ENCODE results near the gene PXK. TPM values are rescaled to one million over a fixed set of nuclear protein-coding genes. Genes with fewer than 3 reads are reported as not detected.

PXK gene
- polyA plus RNA-seq, 2 donors = 3.2 to 6.0 TPM

GRCh38 chr3:58321791-58322190 is 10.9 kb upstream of the PXK start:
- Histone ChIP-seq H3K36me3 (ENCODE audit: control insufficient read depth in 2 of 2, insufficient read depth in 2 of 2, low read length in 1 of 2) (peaks cover 2 to 6% of the 10 kb centered on the region in 2 donors), H3K27ac (ENCODE audit: low read depth in 2 of 2, low read length in 1 of 2) (no peak overlapping the region), H3K9me3 (ENCODE audit: control insufficient read depth in 2 of 2, insufficient read depth in 1 of 2, low read depth in 1 of 2, low read length in 1 of 2) (no peaks in the 10 kb centered on the region), H3K27me3 (ENCODE audit: control insufficient read depth in 1 of 2, insufficient read depth in 2 of 2, low read length in 2 of 2) (no peaks in the 10 kb centered on the region), H3K4me3 (ENCODE audit: low read depth in 1 of 2, low read length in 2 of 2) (no peak overlapping the region), H3K4me1 (ENCODE audit: control insufficient read depth in 2 of 2, insufficient read depth in 2 of 2, low read length in 1 of 2) (no peaks in the 10 kb centered on the region)
- 93% methylated on average over 7 of the region's 7 CpGs for WGBS, 2 donors

- Histone ChIP-seq H3K27me3 (ENCODE audit: control insufficient read depth in 1 of 2, insufficient read depth in 2 of 2, low read length in 2 of 2) (no peaks in the 10 kb centered on the region), H3K36me3 (ENCODE audit: control insufficient read depth in 2 of 2, insufficient read depth in 2 of 2, low read length in 1 of 2) (peaks cover 2 to 6% of the 10 kb centered on the region in 2 donors), H3K4me3 (ENCODE audit: low read depth in 1 of 2, low read length in 2 of 2) (no peak overlapping the region), H3K9me3 (ENCODE audit: control insufficient read depth in 2 of 2, insufficient read depth in 1 of 2, low read depth in 1 of 2, low read length in 1 of 2) (no peaks in the 10 kb centered on the region), H3K27ac (ENCODE audit: low read depth in 2 of 2, low read length in 1 of 2) (no peak overlapping the region), H3K4me1 (ENCODE audit: control insufficient read depth in 2 of 2, insufficient read depth in 2 of 2, low read length in 1 of 2) (no peaks in the 10 kb centered on the region)
- 64 to 74% methylated on average over 1 of the region's 1 CpG for WGBS, 2 donors
These were observed 9.9 kb upstream of the PXK start for GRCh38 chr3:58322793-58323192.

DNA sequence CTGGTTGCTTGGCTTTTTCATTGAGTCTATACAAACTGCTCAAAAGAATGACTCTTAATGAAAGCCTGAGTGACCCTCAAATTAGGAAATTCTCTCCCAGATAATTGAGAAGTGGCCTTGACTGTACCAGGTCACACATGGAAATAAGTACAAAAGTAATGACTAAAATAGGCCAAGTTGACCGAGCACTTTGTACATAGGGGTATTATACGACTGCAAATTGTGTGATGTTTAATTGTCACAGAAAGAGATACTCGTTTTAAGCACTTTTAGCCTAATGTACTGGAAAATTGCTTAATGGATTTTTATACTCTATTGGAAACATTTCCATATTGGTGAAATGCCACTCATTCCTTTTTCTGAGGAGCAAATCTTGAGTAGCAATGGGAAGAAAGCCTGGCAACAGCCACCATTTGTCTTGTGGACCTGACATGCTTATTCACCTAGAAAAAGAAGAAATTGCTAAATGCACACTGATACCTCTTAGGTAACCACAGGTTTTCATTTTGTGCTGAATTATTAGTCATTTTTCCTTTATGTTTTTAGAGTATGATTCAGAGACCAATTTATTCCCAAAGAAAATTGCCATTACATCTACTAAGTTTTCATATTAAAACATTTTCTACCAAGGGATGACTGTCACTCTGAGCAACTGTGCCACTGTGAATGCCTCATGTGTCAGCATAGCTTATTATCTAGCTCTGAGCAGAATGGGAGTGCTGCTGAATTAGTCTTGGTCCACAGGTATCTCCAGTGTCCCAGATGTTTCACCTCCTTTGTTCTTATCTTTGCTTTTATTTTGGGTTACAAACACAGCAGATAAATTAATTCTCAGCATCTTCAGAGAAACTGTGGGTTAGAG is 8.9 kb upstream of the PXK start:
- WGBS, 2 donors = 81 to 82% methylated on average over 3 of the region's 3 CpGs
- no peak overlapping the region for H3K27ac ChIP-seq (ENCODE audit: low read depth in 2 of 2, low read length in 1 of 2)

DNA sequence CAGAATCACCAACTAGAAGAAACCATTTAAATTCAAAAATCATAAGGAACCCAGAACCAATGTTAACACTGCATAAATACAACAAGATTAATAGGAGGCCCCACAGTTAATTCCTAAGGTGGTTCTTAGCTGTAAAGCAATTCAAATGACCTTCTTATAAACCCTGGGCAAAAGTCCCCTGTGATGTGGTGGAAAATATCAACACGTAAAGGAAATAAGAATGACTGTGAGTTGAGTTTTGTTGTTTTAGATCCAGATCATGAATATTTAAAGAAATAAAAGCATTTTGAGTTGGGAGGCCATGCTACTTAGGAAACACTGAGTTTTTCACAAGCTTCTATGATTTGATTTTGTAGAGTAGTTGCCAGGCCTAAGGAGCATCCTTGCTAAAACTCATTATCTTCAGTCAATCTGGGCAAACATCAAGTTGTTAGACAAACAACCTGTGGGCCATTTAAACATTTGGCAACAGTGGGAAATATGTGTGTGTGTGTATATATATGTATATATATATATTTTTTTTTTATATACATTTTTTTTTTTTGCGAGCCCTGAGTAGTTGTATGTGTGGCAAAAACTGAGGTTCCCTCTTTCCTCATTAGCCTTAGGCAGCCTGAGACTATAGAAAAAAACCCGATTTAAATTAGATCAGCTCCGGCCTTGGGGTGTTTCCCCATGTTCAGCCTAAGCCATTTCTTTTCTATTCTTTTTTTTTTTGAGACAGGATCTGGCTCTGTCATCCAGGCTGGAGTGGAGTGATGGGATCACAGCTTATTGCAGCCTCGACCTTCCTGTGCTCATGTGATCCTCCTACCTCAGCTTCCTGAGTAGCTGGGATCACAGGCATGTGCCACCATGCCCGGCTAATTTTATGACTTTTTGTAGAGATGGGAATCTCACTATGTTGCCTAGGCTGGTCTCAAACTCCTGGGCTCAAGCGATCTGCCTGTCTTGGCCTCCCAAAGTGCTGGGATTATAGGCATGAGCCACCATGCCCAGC is 8.0 kb upstream of the PXK start:
- WGBS, 2 donors = 62 to 70% methylated on average over 7 of the region's 7 CpGs
- no peaks in the 10 kb centered on the region for H3K9me3 ChIP-seq (ENCODE audit: control insufficient read depth in 2 of 2, insufficient read depth in 1 of 2, low read depth in 1 of 2, low read length in 1 of 2)
- no peak overlapping the region for H3K27ac ChIP-seq (ENCODE audit: low read depth in 2 of 2, low read length in 1 of 2)
- no peaks in the 10 kb centered on the region for H3K27me3 ChIP-seq (ENCODE audit: control insufficient read depth in 1 of 2, insufficient read depth in 2 of 2, low read length in 2 of 2)
- no peak overlapping the region for H3K4me3 ChIP-seq (ENCODE audit: low read depth in 1 of 2, low read length in 2 of 2)
- no peaks in the 10 kb centered on the region for H3K4me1 ChIP-seq (ENCODE audit: control insufficient read depth in 2 of 2, insufficient read depth in 2 of 2, low read length in 1 of 2)
- no peaks in the 10 kb centered on the region for H3K36me3 ChIP-seq (ENCODE audit: control insufficient read depth in 2 of 2, insufficient read depth in 2 of 2, low read length in 1 of 2)

More for the DNA sequence above, 8.9 kb upstream of the PXK start:
- Histone ChIP-seq H3K4me3 (ENCODE audit: low read depth in 1 of 2, low read length in 2 of 2) (no peak overlapping the region), H3K4me1 (ENCODE audit: control insufficient read depth in 2 of 2, insufficient read depth in 2 of 2, low read length in 1 of 2) (no peaks in the 10 kb centered on the region), H3K9me3 (ENCODE audit: control insufficient read depth in 2 of 2, insufficient read depth in 1 of 2, low read depth in 1 of 2, low read length in 1 of 2) (no peaks in the 10 kb centered on the region), H3K27me3 (ENCODE audit: control insufficient read depth in 1 of 2, insufficient read depth in 2 of 2, low read length in 2 of 2) (no peaks in the 10 kb centered on the region), H3K36me3 (ENCODE audit: control insufficient read depth in 2 of 2, insufficient read depth in 2 of 2, low read length in 1 of 2) (no peaks in the 10 kb centered on the region)

DNA sequence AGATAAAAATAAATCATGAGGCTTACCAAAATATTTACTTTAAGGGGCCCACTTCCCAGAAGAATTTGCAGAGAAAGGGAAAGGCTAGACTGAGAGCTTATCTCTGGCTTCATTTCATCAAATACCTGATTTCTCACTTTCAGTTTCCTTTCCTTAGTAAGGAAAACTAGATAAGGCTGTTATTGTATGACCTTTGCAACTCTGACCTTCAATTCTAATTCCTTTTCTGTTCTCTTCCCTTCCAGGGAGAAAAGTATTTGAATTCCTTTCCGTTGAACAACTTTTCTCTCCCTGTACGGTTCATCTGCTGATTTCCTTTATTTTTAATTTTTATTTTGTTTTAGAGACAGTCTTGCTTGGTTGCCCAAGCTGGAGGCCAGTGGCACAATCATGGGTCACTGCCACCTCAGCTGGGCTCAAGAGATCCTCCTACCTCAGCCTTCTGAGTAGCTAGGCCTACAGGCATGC is 7.1 kb upstream of the PXK start:
- Histone ChIP-seq H3K27me3 (ENCODE audit: control insufficient read depth in 1 of 2, insufficient read depth in 2 of 2, low read length in 2 of 2) (no peaks in the 10 kb centered on the region), H3K36me3 (ENCODE audit: control insufficient read depth in 2 of 2, insufficient read depth in 2 of 2, low read length in 1 of 2) (no peaks in the 10 kb centered on the region), H3K4me1 (ENCODE audit: control insufficient read depth in 2 of 2, insufficient read depth in 2 of 2, low read length in 1 of 2) (no peaks in the 10 kb centered on the region), H3K4me3 (ENCODE audit: low read depth in 1 of 2, low read length in 2 of 2) (no peak overlapping the region), H3K27ac (ENCODE audit: low read depth in 2 of 2, low read length in 1 of 2) (no peak overlapping the region), H3K9me3 (ENCODE audit: control insufficient read depth in 2 of 2, insufficient read depth in 1 of 2, low read depth in 1 of 2, low read length in 1 of 2) (no peaks in the 10 kb centered on the region)
- WGBS, 2 donors = 38 to 49% methylated on average over 2 of the region's 2 CpGs

- 93 to 95% methylated on average over 8 of the region's 8 CpGs for WGBS, 2 donors
- Histone ChIP-seq H3K27me3 (ENCODE audit: control insufficient read depth in 1 of 2, insufficient read depth in 2 of 2, low read length in 2 of 2) (no peaks in the 10 kb centered on the region), H3K27ac (ENCODE audit: low read depth in 2 of 2, low read length in 1 of 2) (no peak overlapping the region), H3K4me3 (ENCODE audit: low read depth in 1 of 2, low read length in 2 of 2) (no peak overlapping the region), H3K9me3 (ENCODE audit: control insufficient read depth in 2 of 2, insufficient read depth in 1 of 2, low read depth in 1 of 2, low read length in 1 of 2) (no peaks in the 10 kb centered on the region), H3K4me1 (ENCODE audit: control insufficient read depth in 2 of 2, insufficient read depth in 2 of 2, low read length in 1 of 2) (no peaks in the 10 kb centered on the region), H3K36me3 (ENCODE audit: control insufficient read depth in 2 of 2, insufficient read depth in 2 of 2, low read length in 1 of 2) (no peaks in the 10 kb centered on the region)
These were observed 6.3 kb upstream of the PXK start for GRCh38 chr3:58326267-58326900.

GRCh38 chr3:58329150-58329921 is 3.4 kb upstream of the PXK start:
- WGBS, 2 donors = 87 to 92% methylated on average over 8 of the region's 8 CpGs
- Histone ChIP-seq H3K9me3 (ENCODE audit: control insufficient read depth in 2 of 2, insufficient read depth in 1 of 2, low read depth in 1 of 2, low read length in 1 of 2) (no peaks in the 10 kb centered on the region), H3K36me3 (ENCODE audit: control insufficient read depth in 2 of 2, insufficient read depth in 2 of 2, low read length in 1 of 2) (no peaks in the 10 kb centered on the region), H3K4me1 (ENCODE audit: control insufficient read depth in 2 of 2, insufficient read depth in 2 of 2, low read length in 1 of 2) (no peaks in the 10 kb centered on the region), H3K27me3 (ENCODE audit: control insufficient read depth in 1 of 2, insufficient read depth in 2 of 2, low read length in 2 of 2) (no peaks in the 10 kb centered on the region), H3K4me3 (ENCODE audit: low read depth in 1 of 2, low read length in 2 of 2) (no peak overlapping the region), H3K27ac (ENCODE audit: low read depth in 2 of 2, low read length in 1 of 2) (no peak overlapping the region)

DNA sequence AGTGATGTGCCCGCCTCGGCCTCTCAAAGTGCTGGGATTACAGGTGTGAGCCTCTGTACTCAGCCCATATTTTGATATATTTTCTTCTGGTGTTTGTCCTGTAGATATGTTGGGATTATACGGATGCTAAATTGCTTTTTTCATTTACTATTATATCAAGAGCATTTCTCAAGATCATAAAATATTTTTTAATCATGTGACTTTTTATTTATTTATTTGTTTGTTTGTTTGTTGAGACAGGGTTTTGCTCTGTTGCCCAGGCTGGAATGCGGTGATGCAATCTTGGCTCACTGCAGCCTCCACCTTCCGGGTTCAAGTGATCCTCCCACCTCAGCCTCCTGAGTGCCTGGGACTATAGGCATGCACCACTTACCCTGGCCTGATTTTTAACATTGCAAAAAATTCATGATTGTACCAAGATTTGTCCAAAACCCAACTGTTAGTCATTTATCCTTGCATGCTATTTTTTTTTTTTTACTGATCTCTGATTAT is 2.7 kb upstream of the PXK start:
- Histone ChIP-seq H3K4me3 (ENCODE audit: low read depth in 1 of 2, low read length in 2 of 2) (no peak overlapping the region), H3K27ac (ENCODE audit: low read depth in 2 of 2, low read length in 1 of 2) (no peak overlapping the region), H3K9me3 (ENCODE audit: control insufficient read depth in 2 of 2, insufficient read depth in 1 of 2, low read depth in 1 of 2, low read length in 1 of 2) (no peaks in the 10 kb centered on the region), H3K4me1 (ENCODE audit: control insufficient read depth in 2 of 2, insufficient read depth in 2 of 2, low read length in 1 of 2) (no peaks in the 10 kb centered on the region), H3K36me3 (ENCODE audit: control insufficient read depth in 2 of 2, insufficient read depth in 2 of 2, low read length in 1 of 2) (no peaks in the 10 kb centered on the region), H3K27me3 (ENCODE audit: control insufficient read depth in 1 of 2, insufficient read depth in 2 of 2, low read length in 2 of 2) (no peaks in the 10 kb centered on the region)
- 93 to 94% methylated on average over 5 of the region's 5 CpGs for WGBS, 2 donors

All from esophagus (tissue), 2 donors.